Neural progenitor cell (in vitro differentiated cells): ENCODE data around the gene RGS9.
"Not testable (repeated sequence)": the region's sequence is repeated elsewhere in the genome, so short reads cannot be mapped to it uniquely, and the experiment has no call there.

Experiments used
- CTCF ChIP-seq: fragments of 200-600 bp; sonication (generic); IDR thresholded peaks from 2 replicates; pipeline ENCODE4 v1.5.1; 2017; ENCODE audit warnings: antibody characterized with exemption, mild to moderate bottlenecking
- EZH2phosphoT487 ChIP-seq: fragments of 200-600 bp; sonication (generic); IDR thresholded peaks from 2 replicates; pipeline ENCODE4 v1.6.1; 2017; ENCODE audit warnings: antibody characterized with exemption

- not testable (repeated sequence) for TF ChIP-seq EZH2phosphoT487, CTCF
Measured at GRCh38 chr17:65116515-65116914, 20.7 kb upstream of the RGS9 start.
